ENCODE results near the gene CTSO. TPM values are rescaled to one million over a fixed set of nuclear protein-coding genes. Genes with fewer than 3 reads are reported as not detected.

The CTSO gene
- total RNA-seq, 1 donor from 2014 or later = 0.87 TPM

- H3K27me3 Mint-ChIP-seq (ENCODE audit: low read depth) = no peaks in the 10 kb centered on the region
- H3K4me1 Mint-ChIP-seq (ENCODE audit: low read depth) = peaks cover 1% of the 10 kb centered on the region
- H3K9me3 Mint-ChIP-seq = no peaks in the 10 kb centered on the region
- intact Hi-C loops (cut with micrococcal nuclease) = no loop called here
- no peak for DNase-seq (ENCODE audit: low spot score)
- H3K27ac Mint-ChIP-seq = no peak overlapping the region
- H3K36me3 Mint-ChIP-seq (ENCODE audit: low read depth) = no peaks in the 10 kb centered on the region
- no peak overlapping the region for H3K4me3 Mint-ChIP-seq (ENCODE audit: low read depth)
Measured at GRCh38 chr4:155966731-155967395, 13.2 kb upstream of the CTSO start.

DNA sequence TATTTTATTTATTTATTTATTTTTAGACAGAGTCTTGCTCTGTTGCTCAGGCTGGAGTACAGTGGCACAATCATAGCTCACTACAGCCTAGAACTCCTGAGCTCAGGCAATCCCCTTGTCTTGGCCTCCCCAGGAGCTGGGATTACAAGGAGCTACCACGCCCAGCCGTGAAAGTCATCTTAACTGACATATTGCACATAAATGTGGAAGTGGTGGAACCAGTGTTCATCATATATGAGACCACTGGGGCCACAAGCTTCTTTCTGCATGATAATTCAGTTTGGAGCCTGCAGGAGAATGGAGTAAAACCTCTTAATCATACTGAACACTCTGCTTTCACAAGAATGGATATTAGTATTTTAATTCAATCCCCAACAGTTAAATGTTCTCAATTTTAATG lies 12.5 kb upstream of the CTSO start:
- Mint-ChIP-seq H3K27me3 (ENCODE audit: low read depth) (no peaks in the 10 kb centered on the region), H3K4me3 (ENCODE audit: low read depth) (no peak overlapping the region), H3K4me1 (ENCODE audit: low read depth) (peaks cover 1% of the 10 kb centered on the region), H3K9me3 (no peaks in the 10 kb centered on the region), H3K36me3 (ENCODE audit: low read depth) (no peaks in the 10 kb centered on the region), H3K27ac (no peak overlapping the region)
- no peak for DNase-seq (ENCODE audit: low spot score)
- intact Hi-C loops (cut with micrococcal nuclease) = no loop called here

DNA sequence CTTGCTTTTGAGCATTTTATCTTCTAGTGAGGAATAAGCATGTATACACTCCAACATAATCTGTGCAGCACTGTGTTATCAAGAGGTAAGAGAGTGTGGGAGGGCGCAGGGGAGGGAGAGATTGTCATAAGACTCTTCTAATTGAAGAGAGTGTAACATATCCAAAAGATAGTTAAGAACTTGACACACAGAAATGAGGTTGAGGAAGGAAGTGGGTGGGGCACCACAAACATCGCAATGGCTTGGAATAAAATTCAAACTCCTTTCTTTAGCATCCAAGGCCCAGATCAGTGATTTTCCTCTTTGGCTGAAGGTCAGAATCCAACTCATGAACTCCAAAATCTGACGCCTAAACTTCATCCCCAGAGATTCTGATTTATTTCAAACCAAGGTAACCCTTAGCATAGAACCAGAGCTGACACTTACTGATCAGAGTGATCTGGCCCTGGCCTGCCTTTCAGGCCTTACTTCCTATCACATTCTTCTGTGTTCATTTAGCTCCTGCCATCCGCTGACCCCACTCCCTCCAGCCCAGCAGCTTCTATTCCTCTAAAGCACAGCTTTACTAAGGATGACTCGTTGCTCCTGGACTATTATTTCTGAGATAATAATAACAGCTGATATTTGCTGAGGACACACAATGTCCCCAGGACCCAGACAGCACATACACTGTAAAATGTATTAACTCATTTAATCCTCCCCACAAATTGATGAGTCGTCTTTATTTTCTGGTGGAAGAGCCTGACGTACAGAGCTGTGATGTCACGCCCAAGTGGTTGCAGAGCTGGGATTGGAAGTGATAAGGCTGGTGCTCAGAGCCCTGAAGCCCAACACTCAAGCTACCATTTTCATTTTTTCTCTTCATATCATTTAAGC lies 10.6 kb upstream of the CTSO start:
- intact Hi-C loops (cut with micrococcal nuclease) = no loop called here
- peaks cover 1% of the 10 kb centered on the region for H3K4me1 Mint-ChIP-seq (ENCODE audit: low read depth)
- H3K36me3 Mint-ChIP-seq (ENCODE audit: low read depth) = no peaks in the 10 kb centered on the region
- DNase-seq (ENCODE audit: low spot score) = no peak
- no peak overlapping the region for H3K27ac Mint-ChIP-seq
- no peaks in the 10 kb centered on the region for H3K9me3 Mint-ChIP-seq
- H3K27me3 Mint-ChIP-seq (ENCODE audit: low read depth) = peaks cover 1% of the 10 kb centered on the region
- H3K4me3 Mint-ChIP-seq (ENCODE audit: low read depth) = no peak overlapping the region

DNA sequence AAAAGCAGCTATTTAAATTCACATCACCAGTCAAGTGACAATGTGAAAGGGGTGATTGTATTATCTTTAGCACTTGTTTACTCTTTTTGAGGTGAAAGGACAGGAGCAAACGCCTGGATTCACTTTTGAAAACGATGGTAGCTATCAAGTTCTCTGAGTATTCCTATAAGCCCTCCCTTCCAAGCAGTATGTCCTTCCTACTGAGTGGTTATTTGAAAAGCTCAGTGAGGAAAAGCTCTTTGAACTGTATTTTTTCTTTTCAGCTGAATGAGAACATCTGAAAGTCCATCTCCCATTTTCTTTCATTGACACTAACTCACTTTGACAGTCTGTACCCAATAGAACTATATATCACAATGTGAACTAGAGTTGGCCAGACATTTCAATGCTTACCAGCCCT lies 9.1 kb upstream of the CTSO start:
- Mint-ChIP-seq H3K36me3 (ENCODE audit: low read depth) (no peaks in the 10 kb centered on the region), H3K9me3 (no peaks in the 10 kb centered on the region), H3K4me1 (ENCODE audit: low read depth) (peaks cover 1% of the 10 kb centered on the region), H3K27ac (no peak overlapping the region), H3K4me3 (ENCODE audit: low read depth) (no peak overlapping the region), H3K27me3 (ENCODE audit: low read depth) (peaks cover 1% of the 10 kb centered on the region)
- no peak for DNase-seq (ENCODE audit: low spot score)
- intact Hi-C loops (cut with micrococcal nuclease) = no loop called here

- intact Hi-C loops (cut with micrococcal nuclease) = no loop called here
- Mint-ChIP-seq H3K27ac (no peak overlapping the region), H3K4me1 (ENCODE audit: low read depth) (peaks cover 1% of the 10 kb centered on the region), H3K9me3 (no peaks in the 10 kb centered on the region), H3K27me3 (ENCODE audit: low read depth) (peaks cover 1% of the 10 kb centered on the region), H3K4me3 (ENCODE audit: low read depth) (no peak overlapping the region), H3K36me3 (ENCODE audit: low read depth) (no peaks in the 10 kb centered on the region)
- no peak for DNase-seq (ENCODE audit: low spot score)
Measured at GRCh38 chr4:155961575-155961974, 7.9 kb upstream of the CTSO start.

GRCh38 chr4:155960522-155960921 lies 6.9 kb upstream of the CTSO start:
- DNase-seq (ENCODE audit: low spot score) = no peak
- peaks cover 1% of the 10 kb centered on the region for H3K4me1 Mint-ChIP-seq (ENCODE audit: low read depth)
- H3K27me3 Mint-ChIP-seq (ENCODE audit: low read depth) = peaks cover 5% of the 10 kb centered on the region
- no peak overlapping the region for H3K27ac Mint-ChIP-seq
- no peaks in the 10 kb centered on the region for H3K36me3 Mint-ChIP-seq (ENCODE audit: low read depth)
- H3K4me3 Mint-ChIP-seq (ENCODE audit: low read depth) = no peak overlapping the region
- intact Hi-C loops (cut with micrococcal nuclease) = no loop called here
- H3K9me3 Mint-ChIP-seq = no peaks in the 10 kb centered on the region

DNA sequence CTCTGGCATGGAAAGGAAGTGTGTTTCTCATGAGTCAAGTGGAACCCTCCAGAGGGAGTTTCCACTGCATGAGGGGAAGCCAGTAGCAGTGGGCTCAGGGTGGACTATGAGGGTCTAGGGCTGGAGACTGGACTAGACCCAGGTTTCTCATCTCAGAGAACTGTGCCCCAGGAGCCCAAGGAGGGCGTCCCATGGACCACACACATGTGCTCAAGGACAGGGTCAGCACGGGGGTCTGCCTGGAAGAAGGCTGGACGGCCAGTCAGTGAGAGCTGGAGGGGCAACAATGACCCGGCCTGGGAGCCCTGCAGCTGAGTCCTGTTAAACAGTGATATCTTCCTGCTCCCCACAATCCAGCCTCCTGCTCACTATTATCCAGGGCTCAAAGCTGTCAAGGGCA lies 5.8 kb upstream of the CTSO start:
- Mint-ChIP-seq H3K27me3 (ENCODE audit: low read depth) (peaks cover 5% of the 10 kb centered on the region), H3K9me3 (no peaks in the 10 kb centered on the region), H3K4me1 (ENCODE audit: low read depth) (peaks cover 1% of the 10 kb centered on the region), H3K4me3 (ENCODE audit: low read depth) (no peak overlapping the region), H3K36me3 (ENCODE audit: low read depth) (no peaks in the 10 kb centered on the region), H3K27ac (no peak overlapping the region)
- intact Hi-C loops (cut with micrococcal nuclease) = loop anchor here (10.0 kb wide), 1 partner anchor 455 kb away; no protein-coding TSS in a partner anchor
- no peak for DNase-seq (ENCODE audit: low spot score)

DNA sequence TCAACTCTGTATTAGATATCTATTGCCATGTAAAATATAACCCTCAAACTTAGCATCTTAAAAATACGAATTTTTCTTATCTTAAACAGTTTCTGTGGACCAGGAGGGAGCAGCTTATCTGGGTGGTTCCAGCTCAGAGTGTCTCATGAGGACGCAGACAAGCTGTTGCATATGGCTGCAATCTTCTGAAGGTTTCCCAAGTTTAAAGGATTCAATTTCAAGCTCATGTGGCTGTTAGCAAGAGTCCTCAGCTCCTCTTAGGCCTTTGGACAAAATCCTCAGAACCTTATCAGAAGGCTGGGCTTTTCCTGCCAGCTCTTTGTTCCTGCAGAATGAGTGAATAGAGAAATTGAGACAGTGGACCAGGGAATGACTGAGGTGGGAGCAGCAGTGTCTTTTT lies 2.8 kb upstream of the CTSO start:
- Mint-ChIP-seq H3K4me3 (ENCODE audit: low read depth) (no peak overlapping the region), H3K27ac (no peak overlapping the region), H3K9me3 (no peaks in the 10 kb centered on the region), H3K27me3 (ENCODE audit: low read depth) (peaks cover 5% of the 10 kb centered on the region), H3K36me3 (ENCODE audit: low read depth) (no peaks in the 10 kb centered on the region), H3K4me1 (ENCODE audit: low read depth) (peaks cover 2% of the 10 kb centered on the region)
- DNase-seq (ENCODE audit: low spot score) = no peak
- intact Hi-C loops (cut with micrococcal nuclease) = loop anchor here (10.0 kb wide), 1 partner anchor 452 kb away; no protein-coding TSS in a partner anchor

DNA sequence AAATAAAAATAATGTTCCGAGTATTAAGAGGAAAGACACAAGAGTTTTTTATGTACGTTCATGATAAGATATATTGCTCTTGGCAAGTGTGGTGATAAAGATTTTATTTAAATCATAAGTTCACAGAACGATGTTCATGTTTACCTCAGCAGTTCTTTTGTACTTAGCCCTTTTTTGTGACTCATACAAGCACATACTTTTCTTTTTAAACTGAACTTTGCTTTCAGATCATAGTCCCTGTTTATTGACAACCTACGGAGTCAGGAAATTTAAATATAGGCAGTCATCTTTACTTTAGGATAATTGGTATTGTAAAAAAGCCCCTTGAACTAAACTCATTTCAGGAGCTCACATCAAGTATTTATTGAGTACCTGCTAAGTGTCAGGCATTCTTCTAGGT lies 1.3 kb upstream of the CTSO start:
- H3K27ac Mint-ChIP-seq = no peak overlapping the region
- H3K4me3 Mint-ChIP-seq (ENCODE audit: low read depth) = no peak overlapping the region
- no peaks in the 10 kb centered on the region for H3K9me3 Mint-ChIP-seq

DNA sequence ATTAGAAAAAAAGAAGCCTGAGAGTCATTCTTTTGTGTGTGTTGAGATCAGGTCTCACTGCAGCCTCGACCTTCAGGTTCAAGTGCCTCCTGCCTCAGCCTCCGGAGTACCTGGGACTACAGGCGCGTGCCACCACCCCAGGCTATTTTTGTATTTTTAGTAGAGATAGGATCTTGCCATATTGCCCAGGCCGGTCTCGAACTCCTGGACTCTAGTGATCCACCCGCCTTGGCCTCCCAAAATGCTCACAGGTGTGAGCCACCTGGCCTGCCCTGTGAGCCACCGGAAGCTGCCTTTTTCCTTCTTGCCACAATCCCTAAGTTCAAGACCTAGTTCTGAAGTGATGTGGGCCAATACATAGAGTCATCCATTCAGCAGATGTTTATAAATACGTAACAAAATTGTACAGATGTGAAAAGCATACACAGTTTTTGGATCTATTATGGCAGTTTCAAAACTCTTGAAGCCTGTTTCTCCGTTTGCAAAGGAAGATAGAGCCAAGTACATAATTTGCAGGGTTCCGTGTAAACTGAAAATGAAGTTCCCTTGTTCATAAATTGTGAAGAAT lies 536 bp upstream of the CTSO start:
- H3K27ac Mint-ChIP-seq = peak overlapping the region; percentile 97
- peak overlapping the region; percentile 70 for H3K4me3 Mint-ChIP-seq (ENCODE audit: low read depth)
- DNase-seq (ENCODE audit: low spot score) = no peak
- H3K4me1 Mint-ChIP-seq (ENCODE audit: low read depth) = peaks cover 2% of the 10 kb centered on the region
- H3K27me3 Mint-ChIP-seq (ENCODE audit: low read depth) = peaks cover 4% of the 10 kb centered on the region
- H3K9me3 Mint-ChIP-seq = no peaks in the 10 kb centered on the region
- intact Hi-C loops (cut with micrococcal nuclease) = loop anchor here (10.0 kb wide), 1 partner anchor 449 kb away; no protein-coding TSS in a partner anchor
- no peaks in the 10 kb centered on the region for H3K36me3 Mint-ChIP-seq (ENCODE audit: low read depth)

More for the DNA sequence above, 1.3 kb upstream of the CTSO start:
- peaks cover 2% of the 10 kb centered on the region for H3K4me1 Mint-ChIP-seq (ENCODE audit: low read depth)
- H3K36me3 Mint-ChIP-seq (ENCODE audit: low read depth) = no peaks in the 10 kb centered on the region
- peaks cover 4% of the 10 kb centered on the region for H3K27me3 Mint-ChIP-seq (ENCODE audit: low read depth)
- intact Hi-C loops (cut with micrococcal nuclease) = loop anchor here (10.0 kb wide), 1 partner anchor 450 kb away; no protein-coding TSS in a partner anchor
- no peak for DNase-seq (ENCODE audit: low spot score)

GRCh38 chr4:155952501-155952901 lies 1.2 kb downstream of the CTSO start:
- Mint-ChIP-seq H3K36me3 (ENCODE audit: low read depth) (no peaks in the 10 kb centered on the region), H3K27me3 (ENCODE audit: low read depth) (peaks cover 4% of the 10 kb centered on the region), H3K4me3 (ENCODE audit: low read depth) (peak overlapping the region; percentile 58), H3K27ac (no peak overlapping the region), H3K9me3 (no peaks in the 10 kb centered on the region), H3K4me1 (ENCODE audit: low read depth) (peaks cover 2% of the 10 kb centered on the region)
- no peak for DNase-seq (ENCODE audit: low spot score)
- intact Hi-C loops (cut with micrococcal nuclease) = loop anchor here (10.0 kb wide), 1 partner anchor 448 kb away; no protein-coding TSS in a partner anchor

DNA sequence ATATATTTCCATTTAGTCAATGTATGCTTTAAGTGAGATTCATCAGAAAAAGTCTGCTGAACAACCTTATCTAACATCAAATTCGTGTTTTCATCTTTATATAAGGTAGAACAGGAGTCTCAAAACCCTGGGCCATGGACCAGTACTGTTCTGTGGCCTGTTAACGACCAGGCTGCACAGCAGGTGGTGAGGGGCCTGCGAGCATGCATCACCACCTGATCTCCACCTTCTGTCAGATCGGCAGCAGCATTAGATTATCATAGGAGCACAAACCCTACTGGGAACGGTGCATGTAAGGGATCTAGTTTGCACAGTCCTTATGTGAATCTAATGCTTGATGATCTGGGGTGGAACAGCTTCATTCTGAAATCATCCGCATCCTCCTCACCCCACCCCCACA lies 3.2 kb downstream of the CTSO start:
- Mint-ChIP-seq H3K27me3 (ENCODE audit: low read depth) (no peaks in the 10 kb centered on the region), H3K36me3 (ENCODE audit: low read depth) (no peaks in the 10 kb centered on the region), H3K9me3 (no peaks in the 10 kb centered on the region), H3K27ac (no peak overlapping the region), H3K4me3 (ENCODE audit: low read depth) (no peak overlapping the region), H3K4me1 (ENCODE audit: low read depth) (peaks cover 2% of the 10 kb centered on the region)
- intact Hi-C loops (cut with micrococcal nuclease) = loop anchor here (10.0 kb wide), 1 partner anchor 446 kb away; no protein-coding TSS in a partner anchor
- no peak for DNase-seq (ENCODE audit: low spot score)

DNA sequence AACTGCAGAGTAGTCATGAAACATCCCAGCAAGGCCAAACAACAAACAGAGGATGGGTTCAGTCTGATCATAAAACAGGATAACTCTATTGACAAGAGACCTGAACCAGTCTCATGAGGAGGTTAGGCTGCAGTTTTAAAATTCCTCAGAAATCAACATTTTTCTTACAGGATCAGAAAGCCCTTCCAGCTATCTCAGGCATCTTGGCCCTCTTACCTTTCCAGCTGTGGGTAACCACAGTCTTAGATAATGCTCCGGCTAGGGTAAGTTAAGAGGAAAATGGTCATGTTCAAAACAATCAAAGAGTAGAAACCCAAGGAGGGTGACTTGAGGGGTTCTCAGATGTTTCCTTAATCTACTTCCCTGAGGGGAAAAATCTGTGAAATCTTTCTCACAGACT lies 5.1 kb downstream of the CTSO start:
- Mint-ChIP-seq H3K4me3 (ENCODE audit: low read depth) (no peak overlapping the region), H3K36me3 (ENCODE audit: low read depth) (no peaks in the 10 kb centered on the region), H3K9me3 (no peaks in the 10 kb centered on the region), H3K27me3 (ENCODE audit: low read depth) (no peaks in the 10 kb centered on the region), H3K4me1 (ENCODE audit: low read depth) (peaks cover 2% of the 10 kb centered on the region), H3K27ac (no peak overlapping the region)
- intact Hi-C loops (cut with micrococcal nuclease) = no loop called here
- DNase-seq (ENCODE audit: low spot score) = no peak
